Omental fat pad (tissue), 4 donors: ENCODE data around the gene NR4A3. TPM values are rescaled to one million over a fixed set of nuclear protein-coding genes. Genes with fewer than 3 reads are reported as not detected.

ENCODE experiments used
- ATAC-seq: fragments of 150-250 bp; one replicate; pipeline ENCODE4 v1.9.1; 2016; ENCODE audit warnings: mild to moderate bottlenecking, moderate library complexity; ENCODE audit not compliant: low FRiP score
- DNase-seq: peaks from one replicate; pipeline ENCODE4 v3.0.0-alpha.2; 2019; ENCODE audit warnings: low spot score
- CTCF ChIP-seq, 3 donors: fragments of 450-650 bp; IDR thresholded peaks; one replicate each; pipeline ENCODE4 v1.5.1; 2016 to 2017; ENCODE audit warnings: antibody characterized with exemption in 3 of 3, mild to moderate bottlenecking in 3 of 3, moderate library complexity in 2 of 3
- total RNA-seq, 4 donors: library from RNA; depleted of rRNA; stranded (reverse); fragments of >200 nt; gene quantifications; one replicate each; pipeline ENCODE4 v1.1.0, GENCODE V29; 2016

NR4A3 gene
- total RNA-seq, 4 donors from 2014 or later: 12.4 to 216 (median 26.3) TPM

GRCh38 chr9:99907208-99907532 lies 85.5 kb downstream of the NR4A3 start:
- DNase-seq (no peak), ATAC-seq (no peak)
- no peak for TF ChIP-seq CTCF (IDR thresholded peaks at IDR 0.05)

- ATAC-seq (no peak), DNase-seq (no peak)
- no peak for TF ChIP-seq CTCF (IDR thresholded peaks at IDR 0.05)
Measured at GRCh38 chr9:99911600-99911999, 89.9 kb downstream of the NR4A3 start.

Other genes starting within 250 kb of the NR4A3 start
- gene STX17, start 84.8 kb downstream of the NR4A3 start, total RNA-seq: 10 to 100 TPM; 18.1 to 51.1 (median 20.5) TPM